Fibroblast of pulmonary artery (primary cell): ENCODE results near the gene NXPH4.
A peak's percentile ranks its signal among the peaks of the same experiment; 100 is the strongest.

ENCODE experiments used
- DNase-seq: peaks from one replicate; pipeline ENCODE4 v3.0.0-alpha.2; 2010; ENCODE audit warnings: low read depth
- H3K4me3 ChIP-seq: replicated peaks from 2 replicates; pipeline ENCODE4 v1.5.1; 2011; ENCODE audit warnings: low read depth, mild to moderate bottlenecking, control low read depth, low read length, moderate library complexity
- TF ChIP-seq, protein P1 (sequence below): IDR thresholded peaks from 2 replicates; pipeline ENCODE4 v1.5.1; 2011; ENCODE audit warnings: mild to moderate bottlenecking, control low read depth, low read length, inconsistent platforms; ENCODE audit errors: missing control alignments

The NXPH4 gene

GRCh38 chr12:57238854-57239554 lies 22.4 kb downstream of the NXPH4 start:
- TF ChIP-seq, protein P1, sequence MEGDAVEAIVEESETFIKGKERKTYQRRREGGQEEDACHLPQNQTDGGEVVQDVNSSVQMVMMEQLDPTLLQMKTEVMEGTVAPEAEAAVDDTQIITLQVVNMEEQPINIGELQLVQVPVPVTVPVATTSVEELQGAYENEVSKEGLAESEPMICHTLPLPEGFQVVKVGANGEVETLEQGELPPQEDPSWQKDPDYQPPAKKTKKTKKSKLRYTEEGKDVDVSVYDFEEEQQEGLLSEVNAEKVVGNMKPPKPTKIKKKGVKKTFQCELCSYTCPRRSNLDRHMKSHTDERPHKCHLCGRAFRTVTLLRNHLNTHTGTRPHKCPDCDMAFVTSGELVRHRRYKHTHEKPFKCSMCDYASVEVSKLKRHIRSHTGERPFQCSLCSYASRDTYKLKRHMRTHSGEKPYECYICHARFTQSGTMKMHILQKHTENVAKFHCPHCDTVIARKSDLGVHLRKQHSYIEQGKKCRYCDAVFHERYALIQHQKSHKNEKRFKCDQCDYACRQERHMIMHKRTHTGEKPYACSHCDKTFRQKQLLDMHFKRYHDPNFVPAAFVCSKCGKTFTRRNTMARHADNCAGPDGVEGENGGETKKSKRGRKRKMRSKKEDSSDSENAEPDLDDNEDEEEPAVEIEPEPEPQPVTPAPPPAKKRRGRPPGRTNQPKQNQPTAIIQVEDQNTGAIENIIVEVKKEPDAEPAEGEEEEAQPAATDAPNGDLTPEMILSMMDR = no peak
- peak; percentile 87 for DNase-seq
- peak overlapping the region; percentile 61 for H3K4me3 ChIP-seq

- H3K4me3 ChIP-seq = peak overlapping the region; percentile 61
- no peak for DNase-seq
- TF ChIP-seq, protein P1 = no peak
These were observed 23.0 kb downstream of the NXPH4 start for GRCh38 chr12:57239587-57240065.

DNA sequence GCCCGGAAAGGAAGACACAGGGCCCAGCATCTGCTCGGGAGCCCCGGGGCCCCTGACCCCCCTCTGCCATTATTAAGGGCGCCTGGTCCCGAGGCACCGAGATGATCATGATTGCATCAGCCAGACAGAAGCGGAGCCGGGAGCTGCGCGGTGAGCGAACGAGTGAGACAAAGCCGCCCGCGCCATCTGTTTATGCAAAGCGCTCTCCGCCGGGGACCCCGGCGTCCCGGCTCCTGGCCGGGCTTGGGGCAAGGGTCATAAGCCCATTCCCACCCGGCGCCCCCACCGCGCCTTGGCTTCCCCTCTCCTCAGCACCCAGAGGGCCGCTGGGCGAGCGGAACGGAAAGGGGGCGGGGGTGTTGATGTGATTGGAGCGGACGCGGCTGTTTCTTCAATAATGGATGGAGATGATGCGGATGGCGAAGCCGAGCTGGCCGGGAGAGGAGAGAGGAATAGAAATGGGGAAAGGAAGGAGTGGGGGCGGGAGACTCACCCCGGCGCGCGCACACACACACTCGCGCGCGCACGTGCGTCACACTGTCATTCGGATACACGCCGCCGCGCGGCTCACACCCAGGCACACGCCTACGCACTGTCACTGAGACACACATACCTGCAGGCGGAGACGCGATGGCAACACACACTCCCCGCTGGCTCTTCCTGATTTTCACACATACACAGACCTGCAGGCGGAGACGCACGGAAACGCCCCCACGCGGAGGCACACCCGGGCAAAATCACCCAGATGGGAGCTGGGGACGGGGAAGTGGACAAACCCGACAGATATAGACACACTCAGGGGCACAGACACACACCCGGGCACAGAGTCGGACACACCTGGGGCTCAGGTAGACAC lies 23.7 kb downstream of the NXPH4 start:
- DNase-seq = peak; percentile 35
- H3K4me3 ChIP-seq = peak overlapping the region; percentile 61
- TF ChIP-seq, protein P1 = no peak

- TF ChIP-seq, protein P1 = no peak
- no peak for DNase-seq
- H3K4me3 ChIP-seq = peak overlapping the region; percentile 61
These were observed 24.4 kb downstream of the NXPH4 start for GRCh38 chr12:57240926-57241401.

GRCh38 chr12:57241402-57242310 lies 25.1 kb downstream of the NXPH4 start:
- no peak for DNase-seq
- H3K4me3 ChIP-seq = peak overlapping the region; percentile 7
- TF ChIP-seq, protein P1 = no peak

DNA sequence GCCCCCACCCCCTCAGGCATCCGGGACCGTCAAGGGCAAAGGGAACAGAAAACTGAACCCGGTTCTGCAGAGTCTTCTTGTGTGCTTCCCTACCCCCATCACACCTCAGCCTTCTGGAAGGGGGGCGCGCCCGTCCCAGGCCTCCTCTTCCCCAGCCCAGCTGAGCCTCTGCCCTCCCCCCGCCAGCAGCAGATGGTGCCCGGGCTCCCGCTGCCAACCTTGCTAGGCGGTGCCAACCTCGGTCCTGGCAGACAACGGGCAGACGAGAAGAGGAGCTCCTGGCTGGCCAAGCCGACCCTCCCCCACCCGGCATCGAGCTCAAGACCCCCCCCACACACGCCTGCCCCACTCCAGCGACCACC lies 25.7 kb downstream of the NXPH4 start:
- H3K4me3 ChIP-seq = no peak overlapping the region
- DNase-seq = no peak
- TF ChIP-seq, protein P1 = no peak
